Hypothalamus (tissue), 51 donors: ENCODE measurements around the gene NKIRAS2.
A peak's percentile ranks its signal among the peaks of the same experiment; 100 is the strongest.

Experiments used
- DNase-seq, 51 donors: peaks; one replicate each; lab custom pipeline; 2025; lab: John Stamatoyannopoulos, UW

The NKIRAS2 gene

DNA sequence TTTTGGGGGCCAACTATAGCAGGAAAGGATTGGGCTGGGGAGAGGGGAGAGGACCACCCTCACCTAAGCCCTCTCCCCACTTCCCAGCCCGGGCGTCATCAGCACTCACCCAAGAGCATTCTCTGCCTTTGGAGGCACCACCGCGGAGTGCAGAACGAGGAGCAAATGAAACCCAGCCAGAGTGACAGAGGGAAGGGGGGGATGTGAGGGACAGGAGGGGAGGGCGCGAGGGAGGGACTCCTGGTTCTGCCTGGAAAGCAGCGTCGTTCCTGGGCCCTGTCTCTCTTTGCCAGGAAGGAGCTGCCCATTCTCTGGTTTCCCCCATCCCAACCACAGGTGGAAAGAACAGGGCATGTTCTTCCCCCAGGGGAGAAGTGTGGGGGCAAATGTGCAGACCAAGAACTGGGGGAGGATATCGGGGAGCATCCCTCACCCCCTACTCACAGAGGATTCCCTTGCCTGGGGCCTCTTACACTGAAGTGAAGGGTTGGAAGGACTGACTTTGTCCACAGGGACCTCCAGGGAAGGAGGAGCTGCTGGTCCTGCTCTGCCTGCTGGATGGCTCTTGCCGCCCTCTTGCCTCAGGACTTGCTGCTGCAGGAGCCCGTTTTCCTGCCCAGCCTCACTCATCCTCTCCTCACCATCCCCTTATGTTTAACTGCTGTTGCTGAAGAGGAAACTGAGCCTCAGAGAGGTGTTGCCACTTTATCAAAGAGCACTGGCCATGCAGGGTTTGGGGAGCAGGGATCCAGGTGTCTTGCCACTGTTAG, 34.0 kb downstream of the NKIRAS2 start:
- DNase-seq, result no peak

DNA sequence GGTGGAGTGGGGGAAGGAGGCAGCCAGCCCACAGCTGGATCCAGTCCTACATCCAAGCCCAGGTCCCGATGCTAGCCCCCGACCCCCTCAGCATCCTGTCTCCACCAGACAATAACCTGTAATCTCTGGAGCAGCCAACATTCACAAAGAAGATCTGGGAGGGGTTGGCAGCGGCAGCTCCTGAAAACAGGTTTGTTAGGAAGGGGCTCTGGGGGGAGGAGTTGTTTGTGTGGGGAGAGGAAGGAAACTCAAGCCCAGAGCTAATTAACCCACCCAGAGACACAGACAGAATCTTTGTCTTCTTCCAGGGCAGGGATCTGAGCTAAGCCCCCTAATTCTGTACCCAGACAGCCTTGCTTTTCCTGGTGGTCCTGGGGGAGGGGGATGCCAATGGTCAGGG, 35.1 kb downstream of the NKIRAS2 start:
- no peak for DNase-seq

DNA sequence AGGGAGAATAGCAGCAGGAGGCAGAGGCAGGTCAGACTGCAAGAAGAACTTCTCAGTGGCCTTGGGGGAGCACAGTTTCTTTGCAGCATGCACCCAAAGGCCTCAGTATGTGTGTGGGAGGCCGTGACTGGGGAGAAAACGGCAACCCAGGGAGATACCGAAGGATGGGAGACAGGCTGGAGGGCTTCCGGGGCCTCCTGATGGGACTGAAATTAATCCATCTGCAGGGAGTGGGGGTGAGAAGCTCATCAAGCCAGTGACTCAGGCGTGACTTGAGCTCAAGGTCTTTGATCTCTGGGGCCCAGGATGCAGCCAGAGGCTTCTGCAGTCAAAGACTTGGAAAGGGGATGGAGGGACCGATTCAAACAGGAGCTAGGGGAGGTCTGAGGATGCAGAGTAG, 35.6 kb downstream of the NKIRAS2 start:
- no peak for DNase-seq

DNA sequence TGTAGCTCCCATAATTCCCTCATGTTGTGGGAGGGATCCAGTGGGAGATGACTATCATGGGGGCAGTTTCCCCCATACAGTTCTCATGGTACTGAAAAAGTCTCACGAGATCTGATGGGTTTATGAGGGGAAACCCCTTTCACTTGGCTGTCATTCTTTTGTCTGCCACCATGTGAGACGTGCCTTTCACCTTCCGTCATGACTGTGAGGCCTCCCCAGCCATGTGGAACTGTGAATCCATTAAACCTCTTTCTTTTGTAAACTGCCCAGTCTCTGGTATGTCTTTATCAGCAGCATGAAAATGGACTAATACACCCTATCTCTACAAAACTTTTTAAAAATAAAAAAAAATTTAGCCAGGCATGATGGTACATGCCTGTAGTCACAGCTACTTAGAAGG, 36.7 kb downstream of the NKIRAS2 start:
- DNase-seq, result no peak

DNA sequence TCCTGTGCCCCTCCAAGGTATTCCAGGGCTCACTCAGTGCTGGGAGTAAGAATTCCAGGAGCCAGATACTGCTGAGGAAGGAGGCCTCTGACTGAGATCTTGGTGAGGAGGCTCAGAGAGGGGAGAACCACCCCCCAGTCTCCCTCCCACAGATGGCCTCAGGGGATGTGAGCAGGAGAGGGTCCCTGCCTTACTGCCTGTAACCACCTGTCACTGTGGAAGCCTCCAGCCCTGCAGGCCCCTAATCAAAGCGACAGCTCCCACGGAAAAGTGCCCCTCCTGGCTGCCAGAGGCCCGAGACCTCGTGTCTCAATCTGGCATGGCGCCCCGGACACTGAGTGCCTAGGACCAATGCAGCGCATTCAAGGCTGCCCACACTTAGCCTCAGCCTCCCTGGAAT, 38.2 kb downstream of the NKIRAS2 start:
- DNase-seq, result no peak

DNA sequence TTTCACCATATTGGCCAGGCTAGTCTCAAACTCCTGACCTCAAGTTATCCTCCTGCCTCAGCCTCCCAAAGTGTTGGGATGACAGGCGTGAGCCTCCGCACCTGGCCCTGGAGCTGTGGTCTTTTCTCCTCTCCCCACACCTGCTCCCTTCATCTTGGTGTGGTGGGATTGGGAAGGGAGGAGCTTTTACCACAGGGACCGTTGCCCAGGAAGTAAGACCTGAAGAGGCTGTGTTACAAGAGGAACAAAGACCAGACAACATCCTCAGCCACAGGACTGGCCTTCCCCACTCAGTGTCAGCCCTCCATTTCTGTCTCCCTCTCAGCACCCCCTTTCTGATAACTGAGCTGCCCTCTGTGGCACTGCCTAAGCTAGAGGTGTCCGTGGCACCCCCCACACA, 39.9 kb downstream of the NKIRAS2 start:
- DNase-seq, result no peak

DNA sequence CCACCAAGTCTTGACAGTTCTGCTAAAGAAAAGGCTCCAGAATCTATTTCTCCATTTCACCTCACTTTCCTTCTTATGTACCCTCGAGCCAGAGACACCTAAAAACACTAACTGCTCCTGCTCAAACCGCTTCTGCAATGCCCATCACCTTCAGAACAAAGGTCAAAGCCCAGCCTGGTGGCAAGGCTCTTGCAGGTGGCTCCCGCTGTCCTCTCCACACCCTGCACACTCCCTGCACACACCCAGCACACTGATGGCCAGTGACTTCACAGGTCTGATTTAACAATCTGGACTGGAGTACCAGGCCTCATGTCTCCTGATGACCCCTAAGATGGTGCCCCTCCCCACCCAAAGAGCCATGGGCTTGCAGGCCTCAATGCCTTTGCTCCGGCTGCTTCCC, 40.3 kb downstream of the NKIRAS2 start:
- no peak for DNase-seq

DNA sequence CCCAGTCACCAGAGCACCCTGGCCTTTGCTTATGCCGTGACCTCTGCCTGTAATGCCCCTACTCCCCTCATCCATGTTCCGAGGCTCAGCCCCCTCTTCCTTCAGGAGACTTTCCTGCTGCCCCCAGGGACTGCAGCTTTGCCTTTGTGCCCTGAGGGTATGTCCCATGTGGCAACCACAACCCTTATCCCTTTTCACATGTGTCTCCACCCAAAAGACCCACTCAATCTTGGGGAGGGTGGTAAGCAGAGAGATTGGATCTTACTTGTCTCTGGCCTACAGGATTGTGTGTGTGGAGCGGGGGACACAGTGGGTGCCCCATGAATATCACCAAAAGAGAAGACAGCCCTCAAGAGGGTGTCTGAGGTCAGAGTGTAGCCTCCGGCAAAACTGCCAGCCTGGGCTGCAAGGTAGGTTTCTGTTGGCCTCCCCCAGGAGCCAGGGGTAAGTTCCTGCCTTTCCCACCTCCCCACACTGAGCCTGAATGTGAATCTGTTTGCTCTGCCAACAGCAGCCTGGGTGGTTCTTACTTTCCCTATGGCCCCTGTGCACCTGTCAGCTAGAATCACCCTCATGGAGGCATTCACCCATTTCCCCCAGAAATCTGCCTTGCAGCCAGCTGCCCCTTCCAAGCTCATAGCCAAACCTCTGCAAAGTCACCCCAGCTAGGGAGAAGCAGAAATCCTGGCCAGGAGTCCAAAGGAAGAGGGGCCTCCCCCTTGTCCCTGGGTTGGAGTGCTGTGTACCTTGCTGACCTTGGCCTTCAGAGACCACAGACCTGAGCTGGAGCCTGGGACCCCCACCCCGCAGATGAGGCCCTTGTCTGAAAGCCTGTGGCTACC, 42.0 kb downstream of the NKIRAS2 start:
- no peak for DNase-seq

DNA sequence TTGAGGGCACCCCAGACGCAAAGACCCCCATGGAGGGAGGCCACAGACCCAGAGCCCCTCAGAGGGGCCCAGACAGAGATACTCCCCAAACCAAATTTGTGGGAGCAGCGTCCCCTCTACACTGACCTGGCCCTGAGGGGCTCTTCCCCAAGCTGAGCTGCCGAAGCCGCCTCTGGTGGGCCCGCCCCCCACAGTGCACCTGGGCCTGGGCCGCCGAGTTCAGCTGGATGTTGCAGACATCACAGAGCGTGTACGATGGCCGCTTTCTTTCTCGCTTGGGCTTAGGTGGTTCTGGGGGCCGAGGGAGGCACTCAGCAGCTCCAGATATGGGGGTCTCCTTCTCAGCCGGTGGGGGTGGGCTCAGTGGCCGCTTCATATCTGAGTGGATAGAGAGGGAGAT, 42.8 kb downstream of the NKIRAS2 start:
- DNase-seq, result no peak

DNA sequence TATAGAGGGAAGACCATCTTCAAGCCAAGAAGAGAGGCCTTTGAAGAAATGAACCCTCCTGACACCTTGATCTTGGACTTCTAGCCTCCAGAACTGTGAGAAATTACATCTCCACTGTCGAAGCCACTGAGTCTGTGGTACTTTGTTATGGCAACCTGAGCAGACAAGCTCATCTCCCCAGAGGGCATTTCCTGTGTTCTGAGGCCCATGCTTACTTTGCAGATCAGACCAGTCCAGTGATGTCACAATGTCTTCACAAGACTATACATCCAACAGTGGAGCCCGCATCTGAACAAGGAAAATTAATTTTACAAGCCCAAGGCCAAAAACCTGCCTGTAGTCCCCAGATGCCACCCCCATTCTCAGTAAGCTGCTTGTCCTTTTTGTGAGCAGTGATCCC, 45.3 kb downstream of the NKIRAS2 start:
- no peak for DNase-seq

DNA sequence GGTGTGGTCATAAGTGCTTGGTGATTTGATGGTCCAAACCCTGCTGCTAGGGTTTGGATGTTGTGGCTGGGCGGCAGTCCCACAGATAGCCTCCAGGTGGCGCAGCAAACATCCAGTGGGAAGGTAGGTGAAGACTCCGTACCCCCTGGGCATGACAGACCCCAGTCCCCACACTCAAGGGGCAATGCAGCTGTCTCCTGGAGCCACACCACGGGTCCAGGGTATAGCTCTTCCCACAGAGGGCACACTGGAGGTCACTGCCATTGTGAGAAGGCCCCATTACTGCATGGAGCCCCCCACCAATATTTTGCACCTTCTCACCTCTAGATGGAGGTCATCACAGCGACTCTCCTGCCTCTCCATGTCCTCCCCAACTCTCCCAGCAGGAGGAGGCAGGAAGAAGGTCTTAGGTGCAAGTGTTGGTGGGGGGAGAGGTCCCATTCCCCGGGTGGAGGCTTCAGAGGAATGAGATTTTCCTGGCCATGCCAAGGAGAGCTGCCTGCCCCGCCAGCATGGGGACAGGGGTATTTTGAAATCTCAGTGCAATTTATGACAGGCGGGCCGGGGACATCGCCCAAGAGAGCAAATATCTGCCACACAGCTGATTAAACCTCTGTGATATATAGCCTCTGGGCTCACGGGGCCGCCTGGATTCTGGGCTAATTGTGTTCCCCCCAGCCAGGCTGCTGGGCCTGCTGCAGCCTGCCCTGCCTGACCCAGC, 47.6 kb downstream of the NKIRAS2 start:
- peak in 35 of 51 donors; percentile 5 to 69 (median 20) for DNase-seq

DNA sequence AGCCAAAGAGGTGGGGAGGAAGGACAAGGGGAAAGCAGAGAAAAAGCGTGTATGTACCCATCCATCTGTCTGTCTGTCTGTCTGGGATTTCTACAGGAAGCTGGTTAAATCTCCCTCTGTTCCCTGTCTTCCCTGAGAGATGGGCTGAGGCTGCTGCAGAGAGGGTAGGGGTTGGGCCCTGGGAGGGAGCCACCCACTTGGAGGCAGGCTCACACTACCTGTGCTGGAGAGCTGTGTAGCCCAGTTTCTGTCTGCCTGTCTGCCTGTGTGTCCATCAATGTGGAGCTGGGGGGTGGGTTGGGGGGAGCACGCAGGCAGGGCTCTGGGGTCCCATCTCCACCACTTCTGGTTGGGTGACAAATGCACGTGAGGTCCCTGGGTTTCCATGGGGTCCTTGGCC, 49.1 kb downstream of the NKIRAS2 start:
- DNase-seq, result no peak

DNA sequence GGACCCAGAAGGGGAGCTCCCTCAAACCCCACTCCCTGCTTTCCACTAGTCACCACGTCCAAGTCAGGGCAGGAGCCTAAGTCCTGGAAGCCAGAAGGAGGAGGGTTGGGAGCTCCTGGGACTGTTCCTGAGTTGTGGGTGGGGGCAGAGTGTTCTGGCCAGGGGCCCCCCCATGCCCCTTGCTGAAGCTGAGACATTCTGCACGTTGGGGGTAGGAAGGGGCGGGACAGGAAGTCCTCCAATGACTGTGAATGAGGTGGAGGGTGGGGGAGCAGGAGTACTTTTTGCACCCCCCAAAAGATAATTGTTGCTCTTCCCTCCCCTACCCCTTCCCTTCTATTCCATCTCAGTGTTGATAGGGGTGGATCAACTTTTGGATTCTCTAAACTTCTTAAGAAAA, 51.9 kb downstream of the NKIRAS2 start:
- DNase-seq, result no peak

DNA sequence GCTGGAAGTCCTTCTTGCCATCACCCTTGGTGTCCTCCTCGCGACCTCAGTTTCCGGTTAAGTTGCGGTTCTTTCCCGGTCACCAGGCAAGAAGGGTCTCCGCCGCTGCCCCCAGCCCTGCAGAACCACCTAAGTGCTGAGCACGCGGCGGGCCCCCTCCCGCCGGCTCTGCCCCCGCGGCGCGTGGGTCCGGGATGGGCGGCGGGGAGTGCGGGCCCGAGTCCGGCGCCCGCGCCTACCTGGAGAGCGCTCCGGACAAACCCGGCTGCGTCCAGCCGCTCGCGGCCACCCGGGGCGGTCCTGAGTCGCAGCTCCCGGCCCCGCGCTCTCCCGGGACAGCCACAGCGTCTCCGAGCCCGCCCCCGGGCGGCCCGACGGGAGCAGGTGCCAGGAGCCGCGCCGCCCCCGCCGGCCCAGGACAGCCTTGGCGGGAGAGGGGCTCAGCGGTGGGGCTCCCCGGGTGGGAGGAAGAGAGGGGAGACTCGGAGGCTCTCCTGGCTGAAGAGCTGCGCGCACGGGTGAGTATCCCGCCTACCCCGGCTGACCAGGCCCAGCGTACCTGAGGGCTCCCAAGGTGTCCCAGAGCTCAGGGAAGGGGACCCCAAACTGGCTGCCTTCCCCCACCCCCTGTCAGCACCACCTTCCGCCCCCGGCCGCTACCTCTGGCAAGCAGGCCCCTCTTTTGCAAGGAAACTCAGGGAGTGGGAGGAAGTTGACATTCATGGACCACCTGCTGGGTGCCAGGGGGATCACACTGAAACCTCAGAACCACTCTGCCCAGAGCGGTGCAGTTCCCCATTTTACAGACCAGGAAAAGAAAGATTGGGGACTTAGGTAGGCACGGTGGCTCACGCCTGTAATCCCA, 52.7 kb downstream of the NKIRAS2 start:
- no peak for DNase-seq
